Measurements from ENCODE around the gene CNIH3. TPM values are rescaled to one million over a fixed set of nuclear protein-coding genes. Genes with fewer than 3 reads are reported as not detected.

The CNIH3 gene
- total and polyA plus RNA-seq, 10 of the 15 experiments (the other 5 are each of a cell fraction or from before 2014, with no cell fraction given): 0.77 to 5.8 (median 1.8) TPM

DNA sequence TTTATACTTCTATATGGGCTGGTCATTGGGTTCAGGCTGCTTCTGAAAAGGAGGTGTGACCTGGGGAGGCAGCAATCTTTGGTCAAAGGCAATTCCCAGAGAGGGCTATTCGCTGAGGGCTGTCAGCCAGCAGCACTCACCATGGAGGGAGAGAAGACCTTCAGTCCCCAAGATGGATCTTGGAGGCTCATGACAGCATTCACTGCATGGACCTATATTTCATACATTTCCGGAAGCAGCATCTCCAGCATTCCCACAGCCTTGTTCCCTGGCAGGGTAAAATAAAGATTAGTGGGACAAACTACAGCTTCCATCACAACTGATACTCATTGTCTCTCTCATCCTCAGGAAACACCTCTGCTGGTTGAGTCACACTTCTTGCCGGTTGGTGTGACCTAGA lies 146.6 kb downstream of the CNIH3 start:
- intact Hi-C loops (cut with micrococcal nuclease; ENCODE audit: unreplicated experiment): no loop called here
- H2AFZ ChIP-seq (ENCODE audit: control insufficient read depth, low read depth, low read length): no peak overlapping the region
- H3K4me3 ChIP-seq: no peak overlapping the region
- POLR2A ChIA-PET: no interaction called here
- H3K9ac ChIP-seq (ENCODE audit: control insufficient read depth, insufficient read depth, low read length): no peak overlapping the region
- H3K27me3 ChIP-seq (replicated peaks in 1 of 2; ENCODE audit: control insufficient read depth in 2 of 2, insufficient read depth in 2 of 2, low read length in 1 of 2): no peaks in the 10 kb centered on the region
- peaks cover 2% of the 10 kb centered on the region; the same call in 2 of the 3 replicates for H3K9me3 ChIP-seq (replicated peaks; ENCODE audit: control insufficient read depth, insufficient read depth, low read length)
- no TSS peak for BruUV-seq (replicated peaks)
- WGBS (ENCODE audit: insufficient coverage, insufficient replicate concordance, low lambda C conversion rate, missing lambda C conversion rate): 40% methylated on average over 3 of the region's 3 CpGs
- H3K79me2 ChIP-seq (ENCODE audit: control insufficient read depth, insufficient read depth, low read length): no peaks in the 10 kb centered on the region
- SMC1A ChIA-PET (ENCODE audit: uncharacterized antibody, unreplicated experiment): interaction anchor here (1.3 kb wide), 1 partner anchor 18 kb away, joined by 3 read pairs; no protein-coding TSS in a partner anchor
- in situ Hi-C loops (cut with MboI): no loop called here
- CTCF ChIA-PET: interaction anchor here (1.0 to 1.2 kb wide), 2 partner anchors 17 to 25 kb away, joined by 3 to 4 read pairs; no protein-coding TSS in a partner anchor
- RAD21 ChIA-PET (ENCODE audit: unreplicated experiment): no interaction called here
- no peak overlapping the region for H3K27ac ChIP-seq (ENCODE audit: control insufficient read depth, insufficient read depth)
- FAIRE-seq (no peak), DNase-seq (ENCODE audit: low read depth, low spot score) (no peak), ATAC-seq (no peak)
- H3K4me2 ChIP-seq (ENCODE audit: control insufficient read depth, insufficient read depth): no peak overlapping the region
- no peaks in the 10 kb centered on the region for H3K36me3 ChIP-seq (ENCODE audit: control insufficient read depth in 2 of 2, insufficient read depth in 2 of 2, low read length in 1 of 2)
- TF ChIP-seq CEBPB (IDR thresholded peaks at IDR 0.05; ENCODE audit: borderline replicate concordance in 1 of 2, low read depth in 2 of 2, low read length in 2 of 2) (no peak), PML (IDR thresholded peaks at IDR 0.05; ENCODE audit: low read length) (no peak), YBX1 (IDR thresholded peaks at IDR 0.05) (no peak), EED (IDR thresholded peaks at IDR 0.05; ENCODE audit: low read depth) (no peak), ZNF274 (IDR thresholded peaks at IDR 0.05; ENCODE audit: insufficient read depth, insufficient read length) (no peak), BACH1 (IDR thresholded peaks at IDR 0.05; ENCODE audit: borderline replicate concordance) (no peak), DPF2 (IDR thresholded peaks at IDR 0.05) (no peak), JUNB (IDR thresholded peaks at IDR 0.05) (no peak), ZNF217 (IDR thresholded peaks at IDR 0.05) (no peak)
- no peaks in the 10 kb centered on the region for H4K20me1 ChIP-seq (ENCODE audit: control insufficient read depth, insufficient read depth)
- no peaks in the 10 kb centered on the region for H3K4me1 ChIP-seq (ENCODE audit: control insufficient read depth, insufficient read depth, low read length)

DNA sequence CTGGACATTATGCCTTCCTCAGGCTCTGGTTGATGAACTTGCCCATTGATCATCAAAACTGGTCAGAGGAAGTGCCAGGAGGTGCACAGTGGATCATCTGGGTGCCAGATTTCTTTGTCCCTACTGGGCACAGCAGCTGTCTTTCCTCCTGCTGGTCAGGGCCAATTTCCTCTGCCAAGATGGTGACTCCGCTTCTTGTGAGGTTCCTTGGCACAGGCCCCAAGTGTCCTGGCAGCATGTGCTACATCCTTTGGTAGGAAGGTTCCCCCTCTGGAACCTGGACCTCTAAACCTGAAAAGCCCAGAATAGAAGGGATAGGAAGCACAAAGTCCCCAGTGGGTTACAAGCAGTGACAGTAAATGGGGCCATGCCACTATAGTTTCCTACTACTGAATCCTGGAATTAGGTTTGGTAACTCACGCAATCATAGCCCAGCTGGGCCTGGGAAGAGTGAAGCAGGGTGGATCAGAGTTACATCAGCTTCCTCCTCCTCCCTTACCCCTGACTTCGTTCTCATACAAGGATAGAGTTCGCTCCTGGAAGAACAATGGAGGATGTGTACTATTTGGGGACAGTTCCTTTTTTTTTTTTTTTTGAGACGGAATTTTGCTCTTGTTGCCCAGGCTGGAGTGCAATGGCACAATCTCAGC lies 147.1 kb downstream of the CNIH3 start:
- TF ChIP-seq CBX3 (IDR thresholded peaks at IDR 0.05; ENCODE audit: borderline replicate concordance, low read depth) (no peak), ZNF24 (IDR thresholded peaks at IDR 0.05) (no peak)
- no peaks in the 10 kb centered on the region for H3K79me2 ChIP-seq (ENCODE audit: control insufficient read depth, insufficient read depth, low read length)
- in situ Hi-C loops (cut with MboI): no loop called here
- H3K4me2 ChIP-seq (ENCODE audit: control insufficient read depth, insufficient read depth): no peak overlapping the region
- no TSS peak for BruUV-seq (replicated peaks)
- ChIA-PET POLR2A (no interaction called here), CTCF (interaction anchor here (1.2 kb wide), 1 partner anchor 25 kb away, joined by 4 read pairs; no protein-coding TSS in a partner anchor), SMC1A (ENCODE audit: uncharacterized antibody, unreplicated experiment) (interaction anchor here (1.1 kb wide), 1 partner anchor 16 kb away, joined by 3 read pairs; no protein-coding TSS in a partner anchor), RAD21 (ENCODE audit: unreplicated experiment) (no interaction called here)
- no peaks in the 10 kb centered on the region for H3K4me1 ChIP-seq (ENCODE audit: control insufficient read depth, insufficient read depth, low read length)
- no peaks in the 10 kb centered on the region for H3K27me3 ChIP-seq (replicated peaks in 1 of 2; ENCODE audit: control insufficient read depth in 2 of 2, insufficient read depth in 2 of 2, low read length in 1 of 2)
- no peaks in the 10 kb centered on the region for H3K36me3 ChIP-seq (ENCODE audit: control insufficient read depth in 2 of 2, insufficient read depth in 2 of 2, low read length in 1 of 2)
- intact Hi-C loops (cut with micrococcal nuclease; ENCODE audit: unreplicated experiment): no loop called here
- FAIRE-seq (no peak), DNase-seq (ENCODE audit: low read depth, low spot score) (no peak), ATAC-seq (no peak)
- H3K27ac ChIP-seq (ENCODE audit: control insufficient read depth, insufficient read depth): no peak overlapping the region
- no peak overlapping the region for H3K4me3 ChIP-seq
- H2AFZ ChIP-seq (ENCODE audit: control insufficient read depth, low read depth, low read length): no peak overlapping the region
- 72% methylated on average over 4 of the region's 5 CpGs for WGBS (ENCODE audit: insufficient coverage, insufficient replicate concordance, low lambda C conversion rate, missing lambda C conversion rate)
- peaks cover 2% of the 10 kb centered on the region; the same call in 2 of the 3 replicates for H3K9me3 ChIP-seq (replicated peaks; ENCODE audit: control insufficient read depth, insufficient read depth, low read length)
- no peak overlapping the region for H3K9ac ChIP-seq (ENCODE audit: control insufficient read depth, insufficient read depth, low read length)
- H4K20me1 ChIP-seq (ENCODE audit: control insufficient read depth, insufficient read depth): no peaks in the 10 kb centered on the region

Measured in GM12878 (cell line).